Pancreas (tissue), 10 donors: ENCODE data around the gene SLC35A2. TPM values are rescaled to one million over a fixed set of nuclear protein-coding genes. Genes with fewer than 3 reads are reported as not detected.
A peak's percentile ranks its signal among the peaks of the same experiment; 100 is the strongest.

Experiments used
- ATAC-seq, 4 donors: fragments of 200-7000 bp; cut with Tn5 transposase; one replicate each; pipeline versions ENCODE4 v1.8.0 to v1.9.1; 2020; ENCODE audit warnings: mild to moderate bottlenecking in 4 of 4, moderate library complexity in 4 of 4
- DNase-seq, 6 donors: peaks; one replicate each; pipeline ENCODE4 v3.0.0-alpha.2; 2020
- FAIRE-seq: peaks from 2 replicates; lab custom pipeline; 2012; peaks lifted over from hg19 to GRCh38; lab: Jason Lieb, UNC
- H3K27ac ChIP-seq, 4 donors: fragments of 200-600 bp; sonication (generic); 1 replicate in 3 of 4; 2 replicates in 1 of 4; pipeline versions ENCODE4 v1.5.0 to v1.8.0; 2020
- H3K27me3 ChIP-seq, 4 donors: fragments of 200-600 bp; one replicate each; pipeline ENCODE4 v1.8.0; 2021
- H3K36me3 ChIP-seq, 3 donors: fragments of 200-600 bp; sonication (generic) in 1 of 3; one replicate each; pipeline versions ENCODE4 v1.5.0 to v1.8.0; 2020 to 2021
- H3K4me1 ChIP-seq, 3 donors: fragments of 200-600 bp; one replicate each; pipeline ENCODE4 v1.8.0; 2021
- H3K4me3 ChIP-seq, 4 donors: fragments of 200-600 bp; sonication (generic) in 2 of 4; one replicate each; pipeline versions ENCODE4 v1.5.0 to v1.8.0; 2020 to 2021
- H3K9me3 ChIP-seq, 4 donors: fragments of 200-600 bp; one replicate each; pipeline ENCODE4 v1.8.0; 2021
- CTCF ChIP-seq, 4 donors: fragments of 200-600 bp; sonication (generic) in 3 of 4; IDR thresholded peaks; one replicate each; pipeline versions ENCODE4 v1.5.0 to v1.8.0; 2021; ENCODE audit warnings: antibody characterized with exemption in 4 of 4
- WGBS, 2 donors: extraction: QIAGEN DNeasy Blood & Tissue Kit; methylation state at CpG; one replicate each; pipeline ENCODE4 v1.1.7; 2013; 5-methylcytosine and 5-hydroxymethylcytosine counted together
- intact Hi-C, 3 donors: fragments of 100-400 bp; cut with DNase I; formaldehyde crosslinking; loops; one replicate each; pipeline versions ENCODE4 v1.11.1 to v1.14.2; 2022
- polyA plus RNA-seq, 2 donors: library from polyadenylated mRNA; stranded (reverse); fragments of 200-250 nt; gene quantifications; one replicate each; pipeline ENCODE4 v1.2.3, GENCODE V29; 2013
- total RNA-seq, 6 donors: library from RNA; stranded (reverse); fragmentation: NEBNext Ultra II Directional in 4 of 6; extraction: Animal tissue kit (Norgen Biotek cat#: 25700) in 4 of 6; gene quantifications; one replicate each; pipeline versions ENCODE4 v1.2.1 to v1.2.4, GENCODE V29; 2021 to 2023
- donor health status: healthy with polysubstance abuse.
- donor health status: DM: no; HTN: no; CAD: no; lungs with moderate emphysema.
- donor health status: DM: no; HTN: no; CAD: no.
- donor health status: control.
- donor health status: control.
- donor health status: Bipolar disorder and iron deficiency.
- donor health status: DM: yes; HTN: yes; CAD: no.
- donor health status: DM: no; HTN: no; CAD: no.
- donor health status: DM: no; HTN: no; CAD: no.
- donor health status: DM: yes; HTN: yes; CAD: no.

Gene SLC35A2
- total and polyA plus RNA-seq, 8 donors, result 7.1 to 20.6 (median 14.6) TPM

GRCh38 chrX:48904180-48904579 lies 7.3 kb downstream of the SLC35A2 start:
- H3K9me3 ChIP-seq, result no peaks in the 10 kb centered on the region
- no peaks in the 10 kb centered on the region for H3K4me1 ChIP-seq
- WGBS, 2 donors, result 72 to 74% methylated on average over 8 of the region's 8 CpGs
- intact Hi-C loops, result no loop called here
- H3K27me3 ChIP-seq, result no peaks in the 10 kb centered on the region
- no peak for DNase-seq
- TF ChIP-seq CTCF (IDR thresholded peaks at IDR 0.05), result no peak
- H3K27ac ChIP-seq, result no peak overlapping the region
- no peak for FAIRE-seq
- H3K4me3 ChIP-seq, result no peak overlapping the region
- H3K36me3 ChIP-seq, result peaks cover 0 to 5% (median 5%) of the 10 kb centered on the region in 3 donors
- no peak for ATAC-seq

DNA sequence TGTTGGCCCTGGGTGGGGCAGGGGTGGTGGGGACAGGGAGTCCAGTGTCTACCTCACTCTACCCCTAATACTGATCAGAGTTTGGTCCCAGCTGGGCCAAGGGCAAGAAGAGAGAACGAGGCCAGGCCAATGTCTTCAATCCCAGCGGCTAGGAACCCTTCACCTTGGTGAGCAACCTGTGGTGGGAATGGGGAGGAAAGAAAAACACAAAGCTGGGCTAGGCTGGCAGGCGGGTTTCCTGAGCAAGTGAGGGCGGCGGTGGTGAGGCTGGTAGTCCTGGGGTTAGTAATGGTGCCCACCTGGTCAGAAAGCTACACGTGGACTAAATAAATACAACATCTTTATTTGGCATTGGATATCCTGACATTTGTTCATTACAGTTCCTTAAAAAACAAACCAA lies 8.2 kb downstream of the SLC35A2 start:
- intact Hi-C loops, result no loop called here
- FAIRE-seq (no peak), ATAC-seq (no peak), DNase-seq (no peak)
- Histone ChIP-seq H3K4me3 (no peak overlapping the region), H3K27ac (no peak overlapping the region), H3K4me1 (no peaks in the 10 kb centered on the region), H3K36me3 (peaks cover 0 to 5% (median 5%) of the 10 kb centered on the region in 3 donors), H3K9me3 (no peaks in the 10 kb centered on the region), H3K27me3 (no peaks in the 10 kb centered on the region)
- TF ChIP-seq CTCF (IDR thresholded peaks at IDR 0.05), result no peak
- 82% methylated on average over 6 of the region's 6 CpGs for whole genome bisulfite sequencing, 2 donors

GRCh38 chrX:48902776-48903175 lies 8.7 kb downstream of the SLC35A2 start:
- H3K27ac ChIP-seq, result no peak overlapping the region
- no peak overlapping the region for H3K4me3 ChIP-seq
- no peak for TF ChIP-seq CTCF (IDR thresholded peaks at IDR 0.05)
- ATAC-seq (no peak), DNase-seq (no peak), FAIRE-seq (no peak)
- no peaks in the 10 kb centered on the region for H3K4me1 ChIP-seq
- H3K27me3 ChIP-seq, result no peaks in the 10 kb centered on the region
- peaks cover 0 to 5% (median 5%) of the 10 kb centered on the region in 3 donors for H3K36me3 ChIP-seq
- H3K9me3 ChIP-seq, result no peaks in the 10 kb centered on the region
- 86 to 89% methylated on average over 14 of the region's 14 CpGs for WGBS, 2 donors
- intact Hi-C loops, result no loop called here

GRCh38 chrX:48902135-48902534 lies 9.3 kb downstream of the SLC35A2 start:
- ATAC-seq (no peak), DNase-seq (peak in 1 of 6 donors; percentile 64), FAIRE-seq (no peak)
- H3K4me1 ChIP-seq, result no peaks in the 10 kb centered on the region
- H3K27me3 ChIP-seq, result no peaks in the 10 kb centered on the region
- H3K36me3 ChIP-seq, result peaks cover 0 to 5% (median 5%) of the 10 kb centered on the region in 3 donors
- no peak overlapping the region for H3K27ac ChIP-seq
- no peak for TF ChIP-seq CTCF (IDR thresholded peaks at IDR 0.05)
- no peaks in the 10 kb centered on the region for H3K9me3 ChIP-seq
- H3K4me3 ChIP-seq, result no peak overlapping the region
- 88 to 92% methylated on average over 20 of the region's 20 CpGs for WGBS, 2 donors
- intact Hi-C loops, result no loop called here

DNA sequence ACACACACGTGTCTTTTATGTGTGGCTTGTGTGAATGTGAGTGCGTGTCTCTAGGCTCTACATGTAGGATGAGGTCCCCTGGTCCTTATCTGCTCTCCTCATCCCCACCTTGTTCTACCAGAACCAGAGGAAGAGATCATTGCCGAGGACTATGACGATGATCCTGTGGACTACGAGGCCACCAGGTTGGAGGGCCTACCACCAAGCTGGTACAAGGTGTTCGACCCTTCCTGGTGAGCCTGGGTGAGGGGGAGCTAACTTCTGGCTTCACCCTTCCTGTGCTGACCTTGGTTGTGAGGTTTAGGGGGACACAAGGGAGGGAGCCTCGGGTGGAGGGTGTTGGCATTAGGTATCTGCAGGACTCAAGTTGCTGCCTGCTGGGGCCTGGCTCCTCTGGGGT lies 10.4 kb downstream of the SLC35A2 start:
- intact Hi-C loops, result no loop called here
- Histone ChIP-seq H3K27me3 (no peaks in the 10 kb centered on the region), H3K9me3 (no peaks in the 10 kb centered on the region), H3K36me3 (peaks cover 0 to 5% (median 5%) of the 10 kb centered on the region in 3 donors), H3K4me1 (peaks cover 0 to 3% (median 0%) of the 10 kb centered on the region in 3 donors), H3K4me3 (no peak overlapping the region), H3K27ac (no peak overlapping the region)
- FAIRE-seq, result no peak
- TF ChIP-seq CTCF (IDR thresholded peaks at IDR 0.05), result no peak
- 76 to 87% methylated on average over 7 of the region's 7 CpGs for WGBS, 2 donors
- ATAC-seq, result no peak
- DNase-seq, result no peak
